IPS-11a (cell line): Measurements from ENCODE around the gene STXBP6.

ENCODE experiments used
- H3K4me3 ChIP-seq: one replicate; pipeline ENCODE4 v1.5.1; 2013; ENCODE audit warnings: low read depth, low read length, control low read depth

The STXBP6 gene

GRCh38 chr14:24866067-24866639 is 183.8 kb downstream of the STXBP6 start:
- no peak overlapping the region for H3K4me3 ChIP-seq

GRCh38 chr14:24863968-24864684 is 185.8 kb downstream of the STXBP6 start:
- H3K4me3 ChIP-seq = no peak overlapping the region

GRCh38 chr14:24861083-24861630 is 188.8 kb downstream of the STXBP6 start:
- no peak overlapping the region for H3K4me3 ChIP-seq

GRCh38 chr14:24859559-24859958 is 190.4 kb downstream of the STXBP6 start:
- H3K4me3 ChIP-seq = no peak overlapping the region

- H3K4me3 ChIP-seq = no peak overlapping the region
Measured at GRCh38 chr14:24858684-24859083, 191.3 kb downstream of the STXBP6 start.

- no peak overlapping the region for H3K4me3 ChIP-seq
Measured at GRCh38 chr14:24858052-24858451, 191.9 kb downstream of the STXBP6 start.

- no peak overlapping the region for H3K4me3 ChIP-seq
Measured at GRCh38 chr14:24857277-24857676, 192.7 kb downstream of the STXBP6 start.

GRCh38 chr14:24853446-24853845 is 196.5 kb downstream of the STXBP6 start:
- no peak overlapping the region for H3K4me3 ChIP-seq

GRCh38 chr14:24852312-24853060 is 197.5 kb downstream of the STXBP6 start:
- H3K4me3 ChIP-seq = no peak overlapping the region

GRCh38 chr14:24851837-24852236 is 198.1 kb downstream of the STXBP6 start:
- H3K4me3 ChIP-seq = no peak overlapping the region

GRCh38 chr14:24851406-24851805 is 198.5 kb downstream of the STXBP6 start:
- H3K4me3 ChIP-seq = no peak overlapping the region

GRCh38 chr14:24850072-24850471 is 199.9 kb downstream of the STXBP6 start:
- H3K4me3 ChIP-seq = no peak overlapping the region

- no peak overlapping the region for H3K4me3 ChIP-seq
Measured at GRCh38 chr14:24849471-24849870, 200.5 kb downstream of the STXBP6 start.

- no peak overlapping the region for H3K4me3 ChIP-seq
Measured at GRCh38 chr14:24848102-24848790, 201.7 kb downstream of the STXBP6 start.

- no peak overlapping the region for H3K4me3 ChIP-seq
Measured at GRCh38 chr14:24847568-24848095, 202.3 kb downstream of the STXBP6 start.

- no peak overlapping the region for H3K4me3 ChIP-seq
Measured at GRCh38 chr14:24846261-24846660, 203.7 kb downstream of the STXBP6 start.

- H3K4me3 ChIP-seq = no peak overlapping the region
Measured at GRCh38 chr14:24845851-24846250, 204.1 kb downstream of the STXBP6 start.

- H3K4me3 ChIP-seq = no peak overlapping the region
Measured at GRCh38 chr14:24844011-24844410, 205.9 kb downstream of the STXBP6 start.

GRCh38 chr14:24843494-24843893 is 206.5 kb downstream of the STXBP6 start:
- no peak overlapping the region for H3K4me3 ChIP-seq

GRCh38 chr14:24840204-24840893 is 209.6 kb downstream of the STXBP6 start:
- no peak overlapping the region for H3K4me3 ChIP-seq
